Kasumi-1 (cell line): Measurements from ENCODE around the gene CD1E.
"Not testable (repeated sequence)": the region's sequence is repeated elsewhere in the genome, so short reads cannot be mapped to it uniquely, and the experiment has no call there.

Experiments used
- DNase-seq, 2 experiments: peaks; one replicate each; lab custom pipeline; 2025; lab: John Stamatoyannopoulos, UW

The CD1E gene

GRCh38 chr1:158353303-158354075, at the start of gene CD1E:
Gene CD1E (plus strand): TSS chr1:158353894. CDS start chr1:158353989, 95 bp downstream.
- peak in 1 of 2 experiments; percentile 3 for DNase-seq

GRCh38 chr1:158310623-158311022, 43.1 kb upstream of the CD1E start:
- no peak for DNase-seq

GRCh38 chr1:158311066-158311465, 42.6 kb upstream of the CD1E start:
- DNase-seq = no peak

GRCh38 chr1:158323866-158324265, 29.8 kb upstream of the CD1E start:
- no peak for DNase-seq

- no peak for DNase-seq
Observed at GRCh38 chr1:158324395-158324794, 29.3 kb upstream of the CD1E start.

DNA sequence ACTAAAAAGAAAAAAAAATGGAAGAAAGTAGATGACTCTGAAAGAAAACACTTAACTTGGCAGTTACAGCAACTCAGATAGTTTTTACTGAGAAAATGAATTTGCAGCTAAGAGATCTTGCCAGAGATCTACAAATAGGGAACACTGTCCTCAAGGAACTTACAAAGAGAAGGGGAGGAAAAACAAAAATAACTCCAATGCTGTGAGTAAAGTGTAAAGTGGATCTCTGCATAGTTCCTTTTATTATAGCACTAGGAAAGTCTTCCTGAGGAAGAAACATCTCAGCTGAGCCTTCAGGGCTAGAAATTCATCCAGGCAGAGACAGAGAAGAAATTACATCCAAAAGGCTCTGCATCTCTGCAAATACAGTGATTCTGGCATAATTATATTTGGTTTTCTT, 26.2 kb upstream of the CD1E start:
- no peak for DNase-seq

- DNase-seq = no peak
Observed at GRCh38 chr1:158328426-158328825, 25.3 kb upstream of the CD1E start.

DNA sequence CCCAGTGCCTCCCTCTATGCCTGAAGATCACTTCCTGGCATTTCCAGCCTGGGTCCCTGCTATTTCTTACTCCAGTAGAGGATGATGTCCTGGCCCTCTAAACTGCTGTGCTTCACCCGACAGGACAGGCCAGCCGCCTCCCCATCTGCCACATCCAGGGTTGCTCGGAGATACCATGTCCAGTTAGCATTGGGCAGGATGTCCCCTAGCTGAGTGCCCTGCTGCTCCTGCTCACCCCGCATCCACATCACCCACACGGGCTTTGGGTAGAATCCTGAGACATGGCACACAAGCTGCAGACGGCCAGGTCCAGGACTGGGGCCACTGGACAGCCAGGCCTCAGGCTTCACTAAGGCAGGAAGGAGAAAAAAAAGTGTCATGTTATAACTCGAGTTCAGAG, 24.4 kb upstream of the CD1E start:
- DNase-seq = no peak

GRCh38 chr1:158329733-158330132, 24.0 kb upstream of the CD1E start:
- peak; percentile 17 to 47 for DNase-seq

- DNase-seq = no peak
Observed at GRCh38 chr1:158330391-158331105, 23.1 kb upstream of the CD1E start.

GRCh38 chr1:158331106-158331425, 22.6 kb upstream of the CD1E start:
- DNase-seq = no peak

- no peak for DNase-seq
Observed at GRCh38 chr1:158331481-158332150, 22.1 kb upstream of the CD1E start, which contains the start of gene CD1B. Gene CD1B (minus strand): TSS chr1:158331531. CDS start chr1:158331423, 108 bp downstream.

DNA sequence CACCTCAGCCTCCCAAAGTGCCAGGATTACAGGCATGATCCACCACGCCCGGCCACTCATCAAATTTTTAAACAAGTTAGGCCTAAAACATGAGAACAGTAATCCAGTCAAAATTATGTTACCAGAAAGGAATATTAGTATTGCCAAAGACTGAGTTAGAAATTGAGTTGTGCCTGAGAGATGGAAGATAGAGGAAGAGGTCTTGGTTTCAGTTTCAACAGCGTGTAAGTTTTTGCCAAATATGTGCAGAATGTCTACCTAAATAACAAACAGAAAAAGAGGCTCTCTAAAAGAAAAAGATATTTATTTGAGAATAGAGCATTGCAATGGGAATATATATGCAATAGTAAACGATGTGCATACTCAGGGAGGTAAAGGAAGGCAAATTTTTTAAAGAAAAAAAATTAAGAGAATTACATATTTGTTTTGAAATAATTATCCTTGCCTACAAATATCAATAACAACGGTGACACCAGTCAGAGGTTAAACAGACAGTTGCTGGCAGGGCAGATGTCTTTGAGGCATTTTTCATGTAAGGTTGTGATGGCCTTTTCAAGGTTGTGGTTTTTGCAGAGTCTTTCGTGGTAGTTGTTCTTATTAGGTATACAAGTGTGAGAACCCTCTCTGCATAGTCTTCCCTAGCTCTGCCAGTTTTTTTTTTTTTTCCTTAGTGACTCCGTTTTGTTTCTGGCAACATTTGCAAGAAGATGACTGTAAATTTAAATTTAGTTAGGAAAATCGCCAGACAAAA, 20.1 kb upstream of the CD1E start:
- no peak for DNase-seq

DNA sequence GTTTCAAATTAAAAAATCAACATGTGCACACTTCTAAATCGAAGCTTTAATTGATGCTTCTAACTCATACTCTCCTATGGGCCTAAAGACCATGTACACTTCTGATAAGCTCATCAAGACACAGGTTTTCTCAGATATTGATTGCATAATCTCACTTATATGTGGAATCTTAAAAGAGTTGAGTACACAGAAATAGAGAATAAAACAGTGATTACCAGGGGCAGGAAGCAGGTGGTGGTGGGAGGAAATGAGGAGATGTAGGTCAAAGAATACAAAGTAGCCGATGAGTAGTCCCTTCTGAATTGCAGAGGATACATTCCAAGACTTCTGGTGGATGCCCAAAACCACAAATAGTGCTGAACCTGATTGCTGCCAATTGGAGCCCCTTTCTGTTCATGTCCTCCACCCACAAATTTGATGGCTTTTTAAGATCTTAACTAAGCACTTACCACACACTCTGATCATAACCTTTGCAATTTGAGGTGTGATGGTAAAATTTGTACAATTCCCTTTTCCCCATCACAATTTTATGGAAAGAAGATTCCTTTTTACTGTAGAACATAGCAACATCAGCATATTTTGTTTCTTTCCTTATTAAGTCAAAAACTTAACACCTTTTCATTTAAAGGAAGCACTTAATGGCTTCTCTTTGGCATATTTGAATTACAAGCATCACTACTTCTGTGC, 19.0 kb upstream of the CD1E start:
- DNase-seq = no peak

- DNase-seq = no peak
Observed at GRCh38 chr1:158335213-158335532, 18.5 kb upstream of the CD1E start.

DNA sequence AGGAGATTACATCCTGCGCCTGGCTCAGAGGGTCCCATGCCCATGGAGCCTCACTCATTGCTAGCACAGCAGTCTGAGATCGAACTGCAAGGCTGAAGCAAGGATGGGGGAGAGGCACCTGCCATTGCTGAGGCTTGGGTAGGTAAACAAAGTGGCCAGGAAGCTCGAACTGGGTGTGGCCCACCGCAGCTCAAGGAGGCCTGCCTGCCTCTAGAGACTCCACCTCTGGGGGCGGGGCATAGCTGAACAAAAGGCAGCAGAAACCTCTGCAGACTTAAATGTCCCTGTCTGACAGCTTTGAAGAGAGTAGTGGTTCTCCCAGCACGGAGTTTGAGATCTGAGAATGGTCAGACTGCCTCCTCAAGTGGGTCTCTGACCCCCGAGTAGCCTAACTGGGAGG, 17.3 kb upstream of the CD1E start:
- not testable (repeated sequence) for DNase-seq

DNA sequence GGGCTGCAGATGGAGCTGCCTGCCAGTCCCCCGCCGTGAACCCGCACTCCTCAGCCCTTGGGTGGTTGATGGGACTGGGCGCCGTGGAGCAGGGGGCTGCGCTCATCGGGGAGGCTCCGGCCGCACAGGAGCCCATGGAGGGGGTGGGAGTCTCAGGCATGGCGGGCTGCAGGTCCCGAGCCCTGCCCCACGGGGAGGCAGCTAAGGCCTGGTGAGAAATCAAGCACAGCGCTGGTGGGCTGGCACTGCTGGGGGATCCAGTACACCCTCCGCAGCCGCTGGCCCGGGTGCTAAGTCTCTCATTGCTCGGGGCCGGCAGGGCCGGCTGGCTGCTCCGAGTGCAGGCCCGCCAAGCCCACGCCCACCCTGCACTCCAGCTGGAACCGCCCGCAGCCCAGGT, 4.7 kb upstream of the CD1E start:
- DNase-seq = not testable (repeated sequence)

DNA sequence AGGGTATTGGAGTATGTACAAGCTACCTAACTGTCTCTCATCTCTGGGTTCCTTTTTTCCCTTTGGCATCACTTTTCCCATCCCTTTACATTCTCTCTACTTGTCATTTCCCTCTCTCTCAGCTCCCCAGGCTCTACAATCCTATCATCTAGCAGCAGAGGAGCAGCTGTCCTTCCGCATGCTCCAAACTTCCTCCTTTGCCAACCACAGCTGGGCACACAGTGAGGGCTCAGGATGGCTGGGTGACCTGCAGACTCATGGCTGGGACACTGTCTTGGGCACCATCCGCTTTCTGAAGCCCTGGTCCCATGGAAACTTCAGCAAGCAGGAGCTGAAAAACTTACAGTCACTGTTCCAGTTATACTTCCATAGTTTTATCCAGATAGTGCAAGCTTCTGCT, 561 bp downstream of the CD1E start:
- no peak for DNase-seq

GRCh38 chr1:158355773-158356285, 2.1 kb downstream of the CD1E start:
- DNase-seq = no peak

DNA sequence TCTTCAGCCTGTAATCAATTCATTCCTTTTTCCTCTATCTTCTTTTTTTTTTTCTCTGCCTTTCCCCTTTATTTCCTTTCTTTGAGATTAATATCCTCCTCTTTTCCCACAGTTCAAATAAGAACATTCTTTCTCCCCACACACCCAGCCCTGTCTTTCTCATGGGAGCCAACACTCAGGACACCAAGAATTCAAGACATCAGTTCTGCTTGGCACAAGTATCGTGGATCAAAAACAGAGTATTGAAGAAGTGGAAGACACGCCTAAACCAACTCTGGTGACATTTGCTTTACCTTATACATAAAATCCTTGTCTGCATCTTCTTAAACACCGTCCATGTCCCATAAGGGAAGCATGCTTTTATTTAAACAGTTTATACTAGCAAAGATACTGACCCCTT, 2.9 kb downstream of the CD1E start:
- DNase-seq = no peak

GRCh38 chr1:158357441-158357840, 3.7 kb downstream of the CD1E start:
- DNase-seq = no peak

GRCh38 chr1:158362482-158362881, 8.8 kb downstream of the CD1E start:
- DNase-seq = no peak
